Measurements from ENCODE around the gene PRB4. TPM values are rescaled to one million over a fixed set of nuclear protein-coding genes. Genes with fewer than 3 reads are reported as not detected.

PRB4 gene
- total and polyA plus RNA-seq, 2 donors (not counting 1 experiment from before 2014, with no cell fraction given): not detected

DNA sequence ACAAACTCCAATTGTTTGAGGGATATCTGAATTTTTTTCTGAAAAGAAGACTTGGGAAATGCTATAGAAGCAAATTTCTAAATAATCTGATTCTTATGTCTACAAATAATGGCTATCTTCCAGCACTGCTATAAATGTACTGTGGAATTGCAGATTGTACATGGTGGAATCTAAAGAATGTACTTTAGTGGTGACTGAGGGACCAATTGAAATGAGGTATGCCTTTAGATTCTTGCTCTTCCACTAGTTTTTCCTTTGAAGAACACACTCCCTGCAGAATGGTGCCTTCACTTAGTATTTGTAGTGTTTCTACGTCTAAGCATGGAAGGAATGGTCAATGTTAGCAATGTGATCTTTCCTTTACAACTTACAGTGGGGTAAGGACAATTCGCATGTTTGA lies 11.7 kb upstream of the PRB4 start:
- no peaks in the 10 kb centered on the region for H4K20me1 ChIP-seq (ENCODE audit: control insufficient read depth, insufficient read depth, low read length, poor library complexity, severe bottlenecking)
- no peak overlapping the region for H3K4me3 ChIP-seq (ENCODE audit: control extremely low read depth in 1 of 5, extremely low read depth in 1 of 5, insufficient read depth in 1 of 5, low read depth in 2 of 5, low read length in 4 of 5)
- ATAC-seq (ENCODE audit: low read depth): no peak
- Mint-ChIP-seq H3K27ac (no peak overlapping the region), H3K27me3 (no peaks in the 10 kb centered on the region), H3K4me3 (no peak overlapping the region), H3K4me1 (no peaks in the 10 kb centered on the region), H3K9me3 (ENCODE audit: insufficient read depth) (peaks cover 15% of the 10 kb centered on the region)
- ChIA-PET CTCF (no interaction called here), POLR2A (no interaction called here)
- H3K4me2 ChIP-seq (replicated peaks; ENCODE audit: low read depth, low read length, poor library complexity, severe bottlenecking): no peak overlapping the region
- TF ChIP-seq, protein P1, sequence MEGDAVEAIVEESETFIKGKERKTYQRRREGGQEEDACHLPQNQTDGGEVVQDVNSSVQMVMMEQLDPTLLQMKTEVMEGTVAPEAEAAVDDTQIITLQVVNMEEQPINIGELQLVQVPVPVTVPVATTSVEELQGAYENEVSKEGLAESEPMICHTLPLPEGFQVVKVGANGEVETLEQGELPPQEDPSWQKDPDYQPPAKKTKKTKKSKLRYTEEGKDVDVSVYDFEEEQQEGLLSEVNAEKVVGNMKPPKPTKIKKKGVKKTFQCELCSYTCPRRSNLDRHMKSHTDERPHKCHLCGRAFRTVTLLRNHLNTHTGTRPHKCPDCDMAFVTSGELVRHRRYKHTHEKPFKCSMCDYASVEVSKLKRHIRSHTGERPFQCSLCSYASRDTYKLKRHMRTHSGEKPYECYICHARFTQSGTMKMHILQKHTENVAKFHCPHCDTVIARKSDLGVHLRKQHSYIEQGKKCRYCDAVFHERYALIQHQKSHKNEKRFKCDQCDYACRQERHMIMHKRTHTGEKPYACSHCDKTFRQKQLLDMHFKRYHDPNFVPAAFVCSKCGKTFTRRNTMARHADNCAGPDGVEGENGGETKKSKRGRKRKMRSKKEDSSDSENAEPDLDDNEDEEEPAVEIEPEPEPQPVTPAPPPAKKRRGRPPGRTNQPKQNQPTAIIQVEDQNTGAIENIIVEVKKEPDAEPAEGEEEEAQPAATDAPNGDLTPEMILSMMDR (IDR thresholded peaks at IDR 0.05): no peak
- TF ChIP-seq EZH2 (IDR thresholded peaks at IDR 0.05; ENCODE audit: borderline replicate concordance, insufficient read depth, low read depth, low read length, poor library complexity, severe bottlenecking): no peak
- H3K27ac ChIP-seq (ENCODE audit: low read length in 2 of 2): no peak overlapping the region
- no peaks in the 10 kb centered on the region for H3K36me3 ChIP-seq (replicated peaks in 1 of 2; ENCODE audit: control extremely low read depth in 1 of 2, control insufficient read depth in 1 of 2, extremely low read depth in 1 of 2, insufficient read depth in 2 of 2, low read length in 1 of 2)
- no peaks in the 10 kb centered on the region for H3K4me1 ChIP-seq (ENCODE audit: control insufficient read depth in 2 of 2, insufficient read depth in 2 of 2, low read length in 2 of 2)
- H3K9me3 ChIP-seq (ENCODE audit: control extremely low read depth in 1 of 3, control insufficient read depth in 2 of 3, insufficient read depth in 1 of 3, low read length in 2 of 3): no peaks in the 10 kb centered on the region
- intact Hi-C loops (cut with micrococcal nuclease): no loop called here
- no peak for DNase-seq
- no peak overlapping the region for H3K9ac ChIP-seq (ENCODE audit: low read length)
- no CpG with 5 or more reads among the region's 2 CpGs for WGBS (ENCODE audit: insufficient coverage)
- no peak overlapping the region for H2AFZ ChIP-seq (ENCODE audit: insufficient read depth, low read depth, low read length, poor library complexity, severe bottlenecking)
- H3K27me3 ChIP-seq (replicated peaks in 1 of 4; ENCODE audit: control extremely low read depth in 1 of 4, control insufficient read depth in 3 of 4, insufficient read depth in 4 of 4, low read length in 3 of 4): no peaks in the 10 kb centered on the region
- no peaks in the 10 kb centered on the region for H3K79me2 ChIP-seq (ENCODE audit: control insufficient read depth, insufficient read depth, low read length)

DNA sequence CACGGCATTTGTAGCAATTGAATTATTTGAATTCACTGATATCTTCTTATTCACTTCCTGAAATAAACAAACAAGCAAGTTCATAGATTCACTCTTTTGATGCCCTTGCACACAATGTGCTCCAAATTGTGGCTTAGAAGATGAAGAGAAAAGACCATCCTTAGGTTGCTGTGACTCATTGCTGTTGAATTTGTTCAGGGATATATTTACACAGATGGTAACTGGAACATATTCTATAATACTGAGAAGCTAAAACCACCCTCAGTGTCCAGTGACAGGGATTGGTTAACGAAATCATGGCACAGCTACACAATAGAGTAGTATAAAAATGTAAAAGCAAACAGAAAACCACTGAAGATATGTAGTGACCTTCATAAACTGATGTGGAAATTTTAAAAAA lies 3.1 kb downstream of the PRB4 start:
- Histone ChIP-seq H2AFZ (ENCODE audit: insufficient read depth, low read depth, low read length, poor library complexity, severe bottlenecking) (no peak overlapping the region), H3K36me3 (replicated peaks in 1 of 2; ENCODE audit: control extremely low read depth in 1 of 2, control insufficient read depth in 1 of 2, extremely low read depth in 1 of 2, insufficient read depth in 2 of 2, low read length in 1 of 2) (no peaks in the 10 kb centered on the region), H3K4me2 (replicated peaks; ENCODE audit: low read depth, low read length, poor library complexity, severe bottlenecking) (no peak overlapping the region), H3K27ac (ENCODE audit: low read length in 2 of 2) (no peak overlapping the region), H3K4me3 (ENCODE audit: control extremely low read depth in 1 of 5, extremely low read depth in 1 of 5, insufficient read depth in 1 of 5, low read depth in 2 of 5, low read length in 4 of 5) (no peak overlapping the region), H3K4me1 (ENCODE audit: control insufficient read depth in 2 of 2, insufficient read depth in 2 of 2, low read length in 2 of 2) (no peaks in the 10 kb centered on the region), H3K79me2 (ENCODE audit: control insufficient read depth, insufficient read depth, low read length) (no peaks in the 10 kb centered on the region), H3K9me3 (ENCODE audit: control extremely low read depth in 1 of 3, control insufficient read depth in 2 of 3, insufficient read depth in 1 of 3, low read length in 2 of 3) (peaks cover 0 to 3% (median 0%) of the 10 kb centered on the region in 3 donors), H3K9ac (ENCODE audit: low read length) (no peak overlapping the region), H3K27me3 (replicated peaks in 1 of 4; ENCODE audit: control extremely low read depth in 1 of 4, control insufficient read depth in 3 of 4, insufficient read depth in 4 of 4, low read length in 3 of 4) (no peaks in the 10 kb centered on the region), H4K20me1 (ENCODE audit: control insufficient read depth, insufficient read depth, low read length, poor library complexity, severe bottlenecking) (no peaks in the 10 kb centered on the region)
- CTCF ChIA-PET: no interaction called here
- Mint-ChIP-seq H3K27ac (no peak overlapping the region), H3K4me1 (no peaks in the 10 kb centered on the region), H3K9me3 (ENCODE audit: insufficient read depth) (peaks cover 4% of the 10 kb centered on the region), H3K27me3 (no peaks in the 10 kb centered on the region), H3K4me3 (no peak overlapping the region)
- intact Hi-C loops (cut with micrococcal nuclease): no loop called here
- POLR2A ChIA-PET: no interaction called here
- no peak for DNase-seq
- WGBS (ENCODE audit: insufficient coverage): no CpG with 5 or more reads among the region's 2 CpGs
- TF ChIP-seq, protein P1 (IDR thresholded peaks at IDR 0.05): no peak
- no peak for TF ChIP-seq EZH2 (IDR thresholded peaks at IDR 0.05; ENCODE audit: borderline replicate concordance, insufficient read depth, low read depth, low read length, poor library complexity, severe bottlenecking)
- no peak for ATAC-seq (ENCODE audit: low read depth)
